ES-I3 (cell line): Measurements from ENCODE around the gene VIM.
"Not testable (repeated sequence)": the region's sequence is repeated elsewhere in the genome, so short reads cannot be mapped to it uniquely, and the experiment has no call there.

ENCODE experiments used
- H3K36me3 ChIP-seq: 2 replicates; pipeline ENCODE4 v1.6.1; 2013; ENCODE audit warnings: mild to moderate bottlenecking, low read length, control low read depth, moderate library complexity; ENCODE audit not compliant: insufficient read depth
- H3K4me1 ChIP-seq: 2 replicates; pipeline ENCODE4 v1.6.1; 2013; ENCODE audit warnings: mild to moderate bottlenecking, control low read depth, low read length; ENCODE audit not compliant: insufficient read depth
- H3K9ac ChIP-seq: 2 replicates; pipeline ENCODE4 v1.6.1; 2013; ENCODE audit warnings: low read depth, mild to moderate bottlenecking, low read length, moderate library complexity
- H3K9me3 ChIP-seq: 2 replicates; pipeline ENCODE4 v1.6.1; 2013; ENCODE audit warnings: mild to moderate bottlenecking, low read length, moderate library complexity; ENCODE audit not compliant: control insufficient read depth, insufficient read depth

Gene VIM

GRCh38 chr10:17266549-17266948, 38.5 kb downstream of the VIM start:
- peaks cover 19% of the 10 kb centered on the region for H3K9me3 ChIP-seq
- H3K36me3 ChIP-seq, H3K4me1 ChIP-seq, H3K9ac ChIP-seq: not testable (repeated sequence)

- Histone ChIP-seq H3K9ac (no peak overlapping the region), H3K9me3 (peaks cover 9% of the 10 kb centered on the region), H3K36me3 (no peaks in the 10 kb centered on the region), H3K4me1 (no peaks in the 10 kb centered on the region)
These were observed 44.6 kb downstream of the VIM start for GRCh38 chr10:17272648-17273047.

GRCh38 chr10:17273403-17273802, 45.4 kb downstream of the VIM start:
- H3K36me3 ChIP-seq, result no peaks in the 10 kb centered on the region
- no peak overlapping the region for H3K9ac ChIP-seq
- H3K4me1 ChIP-seq, result no peaks in the 10 kb centered on the region
- peaks cover 9% of the 10 kb centered on the region for H3K9me3 ChIP-seq

DNA sequence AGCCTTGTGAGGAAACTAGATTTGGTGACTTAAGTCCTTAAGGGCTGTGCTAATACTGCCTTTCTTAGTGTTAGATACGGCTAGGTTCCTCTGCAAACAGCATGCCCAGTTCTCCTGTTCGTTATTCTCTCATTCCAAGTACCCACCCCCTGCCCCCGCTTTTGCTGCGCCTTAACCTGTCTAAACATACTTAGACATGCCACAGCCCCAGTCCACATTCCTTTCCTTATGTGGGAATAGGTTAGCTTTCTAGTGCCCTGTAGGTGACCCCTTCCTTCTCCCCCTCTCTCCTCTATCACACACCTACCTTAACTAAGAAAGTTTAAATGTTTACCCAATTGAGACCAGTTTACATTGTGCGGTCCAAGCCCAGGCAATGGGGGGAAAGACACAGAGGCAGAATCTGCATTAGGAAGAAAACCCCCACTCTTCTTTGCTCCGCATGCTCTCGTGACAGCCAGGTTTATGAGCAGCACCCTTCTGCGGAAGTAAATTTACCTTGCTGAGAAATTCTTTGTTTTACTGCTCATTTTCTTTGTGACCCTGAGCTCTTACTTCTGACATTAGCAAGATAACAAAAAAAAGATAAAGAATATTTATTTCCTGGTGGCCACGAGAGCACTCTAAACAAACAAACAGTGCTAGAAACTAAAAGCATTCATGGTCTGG, 48.8 kb downstream of the VIM start:
- Histone ChIP-seq H3K9me3 (peaks cover 12% of the 10 kb centered on the region), H3K4me1 (no peaks in the 10 kb centered on the region), H3K9ac (no peak overlapping the region)

GRCh38 chr10:17278607-17279240, 50.7 kb downstream of the VIM start:
- Histone ChIP-seq H3K9me3 (peaks cover 19% of the 10 kb centered on the region), H3K4me1 (no peaks in the 10 kb centered on the region)

More for the DNA sequence above, 48.8 kb downstream of the VIM start:
- no peaks in the 10 kb centered on the region for H3K36me3 ChIP-seq

GRCh38 chr10:17282311-17282710, 54.3 kb downstream of the VIM start:
- no peaks in the 10 kb centered on the region for H3K4me1 ChIP-seq
- no peaks in the 10 kb centered on the region for H3K36me3 ChIP-seq
- H3K9me3 ChIP-seq, result peaks cover 10% of the 10 kb centered on the region
- no peak overlapping the region for H3K9ac ChIP-seq

More at GRCh38 chr10:17278607-17279240, 50.7 kb downstream of the VIM start:
- Histone ChIP-seq H3K36me3 (no peaks in the 10 kb centered on the region), H3K9ac (no peak overlapping the region)

GRCh38 chr10:17286562-17287550, 58.8 kb downstream of the VIM start:
- H3K36me3 ChIP-seq, result no peaks in the 10 kb centered on the region
- H3K9ac ChIP-seq, result no peak overlapping the region
- no peaks in the 10 kb centered on the region for H3K4me1 ChIP-seq
- H3K9me3 ChIP-seq, result peaks cover 6% of the 10 kb centered on the region
